NCI-H1930 (cell line): Measurements from ENCODE around the gene ZFAND2B.
"Not testable (repeated sequence)": the region's sequence is repeated elsewhere in the genome, so short reads cannot be mapped to it uniquely, and the experiment has no call there.

Experiments
- DNase-seq, 2 experiments: peaks; one replicate each; lab custom pipeline; 2025; lab: John Stamatoyannopoulos, UW

Gene ZFAND2B

GRCh38 chr2:219175928-219176817 is 30.4 kb upstream of the ZFAND2B start:
- DNase-seq: no peak

- DNase-seq: peak; percentile 78 to 83
Observed at GRCh38 chr2:219176818-219177551, 29.6 kb upstream of the ZFAND2B start, which contains the start of gene CNPPD1. Gene CNPPD1, minus strand, starts transcription at chr2:219176925. Its CDS starts 97 bp downstream, at chr2:219176828.

- DNase-seq: peak; percentile 84 to 89
Observed at GRCh38 chr2:219177552-219178376, 28.8 kb upstream of the ZFAND2B start, which contains the start of gene RETREG2. Gene RETREG2, plus strand, starts transcription at chr2:219178275. Its CDS starts 78 bp downstream, at chr2:219178353.

- DNase-seq: no peak
Observed at GRCh38 chr2:219178377-219179175, 28.0 kb upstream of the ZFAND2B start.

GRCh38 chr2:219179601-219180465 is 26.7 kb upstream of the ZFAND2B start:
- no peak for DNase-seq

DNA sequence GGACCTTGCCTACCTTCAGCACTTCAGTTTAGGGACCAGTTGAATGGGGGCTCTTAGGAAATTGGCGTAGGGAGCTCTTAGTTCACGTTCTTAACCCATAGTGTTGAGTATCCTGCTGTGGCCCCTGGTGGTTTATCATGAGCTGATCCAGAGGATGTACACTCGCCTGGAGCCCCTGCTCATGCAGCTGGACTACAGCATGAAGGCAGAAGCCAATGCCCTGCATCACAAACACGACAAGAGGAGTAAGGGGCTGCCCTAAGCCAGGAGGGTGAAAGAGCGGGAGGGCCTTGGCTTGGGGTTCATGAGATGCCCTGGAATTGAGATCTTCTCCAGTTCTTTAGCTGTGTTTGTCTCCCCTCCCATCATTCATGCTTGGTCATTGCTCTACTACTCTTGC is 25.6 kb upstream of the ZFAND2B start:
- no peak for DNase-seq

- DNase-seq: no peak
Observed at GRCh38 chr2:219181531-219181930, 25.1 kb upstream of the ZFAND2B start.

DNA sequence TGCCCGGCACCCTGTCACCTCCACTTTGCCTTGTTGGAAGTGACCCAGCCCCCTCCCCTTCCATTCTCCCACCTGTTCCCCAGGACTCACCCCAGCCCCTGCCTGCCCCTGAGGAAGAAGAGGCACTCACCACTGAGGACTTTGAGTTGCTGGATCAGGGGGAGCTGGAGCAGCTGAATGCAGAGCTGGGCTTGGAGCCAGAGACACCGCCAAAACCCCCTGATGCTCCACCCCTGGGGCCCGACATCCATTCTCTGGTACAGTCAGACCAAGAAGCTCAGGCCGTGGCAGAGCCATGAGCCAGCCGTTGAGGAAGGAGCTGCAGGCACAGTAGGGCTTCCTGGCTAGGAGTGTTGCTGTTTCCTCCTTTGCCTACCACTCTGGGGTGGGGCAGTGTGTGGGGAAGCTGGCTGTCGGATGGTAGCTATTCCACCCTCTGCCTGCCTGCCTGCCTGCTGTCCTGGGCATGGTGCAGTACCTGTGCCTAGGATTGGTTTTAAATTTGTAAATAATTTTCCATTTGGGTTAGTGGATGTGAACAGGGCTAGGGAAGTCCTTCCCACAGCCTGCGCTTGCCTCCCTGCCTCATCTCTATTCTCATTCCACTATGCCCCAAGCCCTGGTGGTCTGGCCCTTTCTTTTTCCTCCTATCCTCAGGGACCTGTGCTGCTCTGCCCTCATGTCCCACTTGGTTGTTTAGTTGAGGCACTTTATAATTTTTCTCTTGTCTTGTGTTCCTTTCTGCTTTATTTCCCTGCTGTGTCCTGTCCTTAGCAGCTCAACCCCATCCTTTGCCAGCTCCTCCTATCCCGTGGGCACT is 24.0 kb upstream of the ZFAND2B start:
- no peak for DNase-seq

GRCh38 chr2:219183151-219183772 is 23.3 kb upstream of the ZFAND2B start:
- DNase-seq: no peak

GRCh38 chr2:219184121-219184520 is 22.5 kb upstream of the ZFAND2B start:
- DNase-seq: no peak

- no peak for DNase-seq
Observed at GRCh38 chr2:219186754-219187456, 19.7 kb upstream of the ZFAND2B start.

- DNase-seq: no peak
Observed at GRCh38 chr2:219197388-219197787, 9.2 kb upstream of the ZFAND2B start.

DNA sequence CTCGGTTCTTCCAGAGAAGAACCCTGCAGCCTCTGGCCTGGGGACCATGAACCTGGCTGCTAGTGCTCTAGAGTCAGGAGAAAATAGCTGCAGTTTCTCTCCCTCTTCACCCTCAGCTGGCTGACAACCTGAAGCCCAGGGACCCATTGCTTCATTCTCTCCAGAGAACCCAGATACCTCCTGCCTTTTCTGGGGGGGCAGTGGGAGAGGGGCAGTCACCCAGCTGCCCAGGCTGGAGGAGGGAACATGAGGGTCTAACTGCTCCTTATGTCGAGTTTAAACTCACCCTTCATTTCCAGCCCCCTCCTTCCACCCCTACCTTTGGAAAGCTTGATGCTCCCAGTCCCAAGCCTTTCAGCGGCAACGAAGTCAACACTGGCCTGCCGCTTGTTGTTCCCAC is 7.6 kb upstream of the ZFAND2B start:
- DNase-seq: no peak

GRCh38 chr2:219199470-219200211 is 6.9 kb upstream of the ZFAND2B start:
- no peak for DNase-seq

DNA sequence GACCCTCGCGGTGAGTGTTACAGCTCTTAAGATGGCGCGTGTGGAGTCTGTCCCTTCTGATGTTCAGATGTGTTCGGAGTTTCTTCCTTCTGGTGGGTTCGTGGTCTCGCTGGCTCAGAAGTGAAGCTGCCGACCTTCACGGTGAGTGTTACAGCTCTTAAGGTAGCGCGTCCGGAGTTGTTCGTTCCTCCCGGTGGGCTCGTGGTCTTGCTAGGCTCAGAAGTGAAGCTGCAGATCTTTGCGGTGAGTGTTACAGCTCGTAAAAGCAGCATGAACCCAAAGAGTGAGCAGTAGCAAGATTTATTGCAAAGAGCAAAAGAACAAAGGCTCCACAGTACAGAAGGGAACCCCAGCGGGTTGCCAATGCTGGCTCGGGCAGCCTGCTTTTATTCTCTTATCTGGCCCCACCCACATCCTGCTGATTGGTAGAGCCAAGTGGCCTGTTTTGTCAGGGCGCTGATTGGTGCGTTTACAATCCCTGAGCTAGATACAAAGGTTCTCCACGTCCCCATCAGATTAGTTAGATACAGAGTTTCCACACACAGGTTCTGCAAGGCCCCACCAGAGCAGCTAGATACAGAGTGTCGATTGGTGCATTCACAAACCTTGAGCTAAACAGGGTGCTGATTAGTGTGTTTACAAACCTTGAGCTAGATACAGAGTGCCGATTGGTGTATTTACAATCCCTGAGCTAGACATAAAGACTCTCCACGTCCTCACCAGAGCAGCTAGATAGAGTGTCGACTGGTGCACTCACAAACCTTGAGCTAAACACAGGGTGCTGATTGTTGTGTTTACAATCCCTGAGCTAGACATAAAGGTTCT is 5.9 kb upstream of the ZFAND2B start:
- DNase-seq: not testable (repeated sequence)

DNA sequence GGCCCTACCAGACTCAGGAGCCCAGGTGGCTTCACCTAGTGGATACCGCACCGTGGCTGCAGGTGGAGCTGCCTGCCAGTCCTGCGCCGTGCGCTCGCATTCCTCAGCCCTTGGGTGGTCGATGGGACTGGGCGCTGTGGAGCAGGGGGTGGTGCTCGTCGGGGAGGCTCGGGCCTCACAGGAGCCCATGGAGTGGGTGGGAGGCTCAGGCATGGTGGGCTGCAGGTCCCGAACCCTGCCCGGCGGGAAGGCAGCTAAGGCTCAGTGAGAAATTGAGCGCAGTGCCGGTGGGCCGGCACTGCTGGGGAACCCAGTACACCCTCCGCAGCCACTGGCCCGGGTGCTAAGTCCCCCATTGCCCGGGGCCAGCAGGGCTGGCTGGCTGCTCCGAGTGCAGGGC is 5.3 kb upstream of the ZFAND2B start:
- not testable (repeated sequence) for DNase-seq
